HL-60 (cell line): ENCODE data around the gene UBE2E2.

Experiments
- DNase-seq, 2 experiments: peaks; one replicate each; pipeline ENCODE4 v3.0.0-alpha.2; 2010 to 2020; ENCODE audit warnings: low read depth in 1 of 2, low spot score in 1 of 2
- H3K27ac ChIP-seq: fragments of 250-450 bp; sonication (Bioruptor Pico); replicated peaks from 2 replicates; pipeline ENCODE4 v1.5.1; 2020; ENCODE audit warnings: mild to moderate bottlenecking, moderate library complexity
- H3K27me3 ChIP-seq: fragments of 250-450 bp; sonication (Bioruptor Pico); 2 replicates; pipeline ENCODE4 v1.5.1; 2021; ENCODE audit warnings: mild to moderate bottlenecking, moderate library complexity; ENCODE audit not compliant: insufficient read depth, poor library complexity, severe bottlenecking
- H3K4me3 ChIP-seq: replicated peaks from 2 replicates; pipeline ENCODE4 v1.5.1; 2011; ENCODE audit warnings: mild to moderate bottlenecking, control low read depth, low read length; ENCODE audit not compliant: insufficient read depth
- GABPA ChIP-seq: IDR thresholded peaks from 2 replicates; pipeline ENCODE4 v1.6.1; 2012; ENCODE audit warnings: low read depth
- POLR2AphosphoS5 ChIP-seq: IDR thresholded peaks from 2 replicates; pipeline ENCODE4 v1.6.1; 2012; ENCODE audit warnings: low read depth
- SPI1 ChIP-seq: IDR thresholded peaks from 2 replicates; pipeline ENCODE4 v1.6.1; 2012; ENCODE audit warnings: low read depth, mild to moderate bottlenecking, borderline replicate concordance
- TF ChIP-seq, protein P1 (sequence below): IDR thresholded peaks from 2 replicates; pipeline ENCODE4 v1.6.1; 2012; ENCODE audit warnings: low read depth; ENCODE audit not compliant: insufficient replicate concordance
- TF ChIP-seq, protein P2 (sequence below): IDR thresholded peaks from one replicate; pipeline ENCODE4 v1.5.1; 2011; ENCODE audit warnings: low read length, control low read depth, inconsistent platforms; ENCODE audit not compliant: insufficient read depth

The UBE2E2 gene

DNA sequence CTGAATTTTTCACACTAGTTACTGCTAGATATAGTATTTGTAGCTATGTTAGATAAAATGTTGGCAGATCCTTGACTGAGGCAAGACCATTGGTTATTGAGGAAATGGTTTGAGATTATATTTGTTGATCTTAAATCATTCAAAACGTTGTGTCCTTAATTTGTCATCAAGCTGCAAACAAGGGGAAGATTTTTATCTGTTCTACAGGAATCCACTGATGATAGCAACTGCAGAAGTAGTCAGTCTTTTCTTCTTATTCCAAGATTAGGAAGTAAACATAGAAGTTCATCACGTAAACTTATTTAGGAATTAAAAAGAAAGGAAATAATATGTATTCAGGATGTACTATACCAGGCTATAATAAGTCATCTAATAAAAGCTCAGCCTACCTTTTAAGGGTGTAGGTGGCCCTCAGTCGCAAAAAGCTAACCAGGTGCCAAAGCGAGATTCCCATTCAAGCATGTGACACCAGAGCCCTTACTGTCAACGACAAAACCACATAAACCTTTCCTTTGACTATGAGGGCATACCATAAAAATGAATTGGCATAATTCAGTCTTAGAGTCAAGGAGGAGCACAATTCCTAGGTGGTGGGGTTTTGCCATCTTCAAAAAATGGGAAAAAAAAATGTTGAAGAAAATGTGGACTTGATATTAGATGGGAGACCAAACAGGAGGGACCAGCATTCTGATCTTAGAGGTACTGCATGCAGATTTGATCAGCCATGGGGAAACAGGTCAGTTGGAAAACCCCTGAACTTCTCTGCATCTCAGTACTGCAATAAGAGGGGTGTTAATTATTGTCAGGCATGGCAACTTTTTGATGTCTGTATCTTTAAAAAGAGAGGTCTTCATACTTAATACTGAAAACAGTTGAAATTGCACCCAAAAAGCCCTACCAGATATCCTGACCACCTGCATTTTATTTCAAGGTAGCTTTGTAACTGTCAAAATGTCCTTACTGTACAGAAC, 390.1 kb downstream of the UBE2E2 start:
- H3K27ac ChIP-seq, result no peak overlapping the region
- H3K4me3 ChIP-seq, result no peak overlapping the region
- no peaks in the 10 kb centered on the region for H3K27me3 ChIP-seq
- TF ChIP-seq, protein P1, sequence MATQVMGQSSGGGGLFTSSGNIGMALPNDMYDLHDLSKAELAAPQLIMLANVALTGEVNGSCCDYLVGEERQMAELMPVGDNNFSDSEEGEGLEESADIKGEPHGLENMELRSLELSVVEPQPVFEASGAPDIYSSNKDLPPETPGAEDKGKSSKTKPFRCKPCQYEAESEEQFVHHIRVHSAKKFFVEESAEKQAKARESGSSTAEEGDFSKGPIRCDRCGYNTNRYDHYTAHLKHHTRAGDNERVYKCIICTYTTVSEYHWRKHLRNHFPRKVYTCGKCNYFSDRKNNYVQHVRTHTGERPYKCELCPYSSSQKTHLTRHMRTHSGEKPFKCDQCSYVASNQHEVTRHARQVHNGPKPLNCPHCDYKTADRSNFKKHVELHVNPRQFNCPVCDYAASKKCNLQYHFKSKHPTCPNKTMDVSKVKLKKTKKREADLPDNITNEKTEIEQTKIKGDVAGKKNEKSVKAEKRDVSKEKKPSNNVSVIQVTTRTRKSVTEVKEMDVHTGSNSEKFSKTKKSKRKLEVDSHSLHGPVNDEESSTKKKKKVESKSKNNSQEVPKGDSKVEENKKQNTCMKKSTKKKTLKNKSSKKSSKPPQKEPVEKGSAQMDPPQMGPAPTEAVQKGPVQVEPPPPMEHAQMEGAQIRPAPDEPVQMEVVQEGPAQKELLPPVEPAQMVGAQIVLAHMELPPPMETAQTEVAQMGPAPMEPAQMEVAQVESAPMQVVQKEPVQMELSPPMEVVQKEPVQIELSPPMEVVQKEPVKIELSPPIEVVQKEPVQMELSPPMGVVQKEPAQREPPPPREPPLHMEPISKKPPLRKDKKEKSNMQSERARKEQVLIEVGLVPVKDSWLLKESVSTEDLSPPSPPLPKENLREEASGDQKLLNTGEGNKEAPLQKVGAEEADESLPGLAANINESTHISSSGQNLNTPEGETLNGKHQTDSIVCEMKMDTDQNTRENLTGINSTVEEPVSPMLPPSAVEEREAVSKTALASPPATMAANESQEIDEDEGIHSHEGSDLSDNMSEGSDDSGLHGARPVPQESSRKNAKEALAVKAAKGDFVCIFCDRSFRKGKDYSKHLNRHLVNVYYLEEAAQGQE, result no peak
- TF ChIP-seq POLR2AphosphoS5, result no peak
- DNase-seq, result no peak

DNA sequence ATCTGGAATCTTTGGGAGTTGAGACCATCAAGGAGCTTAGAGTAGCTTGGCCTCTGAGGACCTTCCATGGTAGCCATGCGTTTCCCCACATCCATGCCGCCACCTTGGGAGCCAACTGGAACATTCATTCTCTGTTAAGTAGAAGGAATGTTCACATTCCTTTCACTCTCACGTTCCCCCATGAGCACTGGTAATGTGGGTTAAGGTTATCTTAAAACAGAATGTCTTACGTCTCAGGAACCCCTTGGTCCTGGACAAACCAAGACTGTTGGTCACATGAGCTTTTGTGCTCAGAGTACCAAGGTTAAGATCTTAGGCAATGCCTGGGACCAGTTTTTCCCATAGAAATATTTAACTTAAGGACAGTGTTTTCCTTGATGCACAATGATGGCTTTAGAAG, 390.9 kb downstream of the UBE2E2 start:
- TF ChIP-seq, protein P1, result no peak
- TF ChIP-seq POLR2AphosphoS5 (no peak), GABPA (no peak), SPI1 (no peak)
- TF ChIP-seq, protein P2, sequence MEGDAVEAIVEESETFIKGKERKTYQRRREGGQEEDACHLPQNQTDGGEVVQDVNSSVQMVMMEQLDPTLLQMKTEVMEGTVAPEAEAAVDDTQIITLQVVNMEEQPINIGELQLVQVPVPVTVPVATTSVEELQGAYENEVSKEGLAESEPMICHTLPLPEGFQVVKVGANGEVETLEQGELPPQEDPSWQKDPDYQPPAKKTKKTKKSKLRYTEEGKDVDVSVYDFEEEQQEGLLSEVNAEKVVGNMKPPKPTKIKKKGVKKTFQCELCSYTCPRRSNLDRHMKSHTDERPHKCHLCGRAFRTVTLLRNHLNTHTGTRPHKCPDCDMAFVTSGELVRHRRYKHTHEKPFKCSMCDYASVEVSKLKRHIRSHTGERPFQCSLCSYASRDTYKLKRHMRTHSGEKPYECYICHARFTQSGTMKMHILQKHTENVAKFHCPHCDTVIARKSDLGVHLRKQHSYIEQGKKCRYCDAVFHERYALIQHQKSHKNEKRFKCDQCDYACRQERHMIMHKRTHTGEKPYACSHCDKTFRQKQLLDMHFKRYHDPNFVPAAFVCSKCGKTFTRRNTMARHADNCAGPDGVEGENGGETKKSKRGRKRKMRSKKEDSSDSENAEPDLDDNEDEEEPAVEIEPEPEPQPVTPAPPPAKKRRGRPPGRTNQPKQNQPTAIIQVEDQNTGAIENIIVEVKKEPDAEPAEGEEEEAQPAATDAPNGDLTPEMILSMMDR, result no peak
- DNase-seq, result no peak
- no peak overlapping the region for H3K27ac ChIP-seq
- H3K4me3 ChIP-seq, result no peak overlapping the region
- H3K27me3 ChIP-seq, result no peaks in the 10 kb centered on the region

DNA sequence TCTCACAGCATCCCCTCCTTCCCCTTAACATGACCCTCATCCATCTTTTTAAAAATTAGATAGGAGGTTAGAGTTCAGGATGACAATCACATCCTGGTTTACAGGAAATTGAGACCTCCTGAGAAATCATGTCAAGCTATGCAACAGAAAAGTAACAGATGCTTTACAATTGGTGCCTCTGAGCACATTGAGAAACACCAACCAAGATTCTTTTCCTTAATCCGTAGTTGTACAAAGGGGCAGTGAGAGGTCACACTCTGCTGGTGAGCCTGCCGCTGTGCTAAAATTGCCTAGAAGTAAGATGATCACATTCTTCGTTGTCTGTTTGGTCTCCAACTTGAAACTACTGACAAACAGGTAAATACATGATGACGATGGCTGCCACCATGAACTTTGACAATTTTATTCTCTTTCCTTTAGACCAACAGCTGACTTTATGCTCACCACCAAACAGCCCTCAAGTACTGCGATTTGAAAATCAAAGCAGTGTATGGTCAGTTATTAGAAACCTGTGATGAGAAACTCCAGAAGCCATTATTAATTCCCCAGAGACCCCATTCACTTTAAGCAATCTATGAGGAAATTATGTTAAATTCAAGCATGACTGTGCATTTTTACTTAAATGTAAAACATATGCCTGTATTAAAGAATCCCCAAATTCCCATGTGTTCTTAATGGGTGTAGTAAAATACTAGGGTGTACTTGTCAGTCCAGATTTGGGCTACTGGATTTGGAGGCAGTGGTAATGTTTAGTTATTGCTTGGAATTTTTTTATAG, 392.0 kb downstream of the UBE2E2 start:
- TF ChIP-seq, protein P2, result no peak
- TF ChIP-seq, protein P1, result no peak
- no peak for TF ChIP-seq SPI1
- no peak for TF ChIP-seq GABPA
- TF ChIP-seq POLR2AphosphoS5, result no peak
- H3K27ac ChIP-seq, result no peak overlapping the region

More for the DNA sequence above, 392.0 kb downstream of the UBE2E2 start:
- Histone ChIP-seq H3K4me3 (no peak overlapping the region), H3K27me3 (no peaks in the 10 kb centered on the region)
- DNase-seq, result no peak
